T-helper 2 cell treated with Interferon-gamma antibody and Interleukin-4, amounts not matched to agents 100 ng/mL and 5 ng/mL, for 36 hours (primary cell): ENCODE data around the gene TEKT2. TPM values are rescaled to one million over a fixed set of nuclear protein-coding genes. Genes with fewer than 3 reads are reported as not detected.

Source experiments
- intact Hi-C: fragments of 100-400 bp; cut with micrococcal nuclease; formaldehyde crosslinking; loops from one replicate; pipeline ENCODE4 v1.15.1; 2023
- total RNA-seq: library from RNA; stranded (reverse); gene quantifications from 2 replicates; pipeline ENCODE4 v1.2.3, GENCODE V29; 2022

TEKT2 gene
- not detected in 2 replicates for total RNA-seq

- intact Hi-C loops: no loop called here
Measured at GRCh38 chr1:36083635-36084496, at the start of gene TEKT2. TEKT2 (plus strand) TSS chr1:36084094; CDS start chr1:36084922, 828 bp downstream.

GRCh38 chr1:36034692-36035091 lies 49.2 kb upstream of the TEKT2 start:
- intact Hi-C loops: no loop called here

- intact Hi-C loops: no loop called here
Measured at GRCh38 chr1:36035154-36035553, 48.7 kb upstream of the TEKT2 start.

GRCh38 chr1:36040238-36040637 lies 43.7 kb upstream of the TEKT2 start:
- intact Hi-C loops: no loop called here

GRCh38 chr1:36051821-36052220 lies 32.1 kb upstream of the TEKT2 start:
- intact Hi-C loops: no loop called here

- intact Hi-C loops: no loop called here
Measured at GRCh38 chr1:36053978-36054377, 29.9 kb upstream of the TEKT2 start.

- intact Hi-C loops: no loop called here
Measured at GRCh38 chr1:36055706-36056105, 28.2 kb upstream of the TEKT2 start.

GRCh38 chr1:36062315-36062714 lies 21.6 kb upstream of the TEKT2 start:
- intact Hi-C loops: no loop called here

- intact Hi-C loops: no loop called here
Measured at GRCh38 chr1:36067871-36068270, 16.0 kb upstream of the TEKT2 start.

GRCh38 chr1:36068866-36069265 lies 15.0 kb upstream of the TEKT2 start:
- intact Hi-C loops: no loop called here

- intact Hi-C loops: no loop called here
Measured at GRCh38 chr1:36070349-36070748, 13.5 kb upstream of the TEKT2 start.

- intact Hi-C loops: no loop called here
Measured at GRCh38 chr1:36076979-36077573, 6.8 kb upstream of the TEKT2 start.

GRCh38 chr1:36080236-36080635 lies 3.7 kb upstream of the TEKT2 start:
- intact Hi-C loops: no loop called here

- intact Hi-C loops: no loop called here
Measured at GRCh38 chr1:36080801-36081200, 3.1 kb upstream of the TEKT2 start.

GRCh38 chr1:36081926-36082485 lies 1.9 kb upstream of the TEKT2 start:
- intact Hi-C loops: no loop called here

GRCh38 chr1:36083219-36083618 lies 675 bp upstream of the TEKT2 start:
- intact Hi-C loops: no loop called here

GRCh38 chr1:36084497-36085115 lies 712 bp downstream of the TEKT2 start:
- intact Hi-C loops: no loop called here

GRCh38 chr1:36085126-36085525 lies 1.2 kb downstream of the TEKT2 start:
- intact Hi-C loops: no loop called here

- intact Hi-C loops: no loop called here
Measured at GRCh38 chr1:36085686-36086526, 2.0 kb downstream of the TEKT2 start.

- intact Hi-C loops: no loop called here
Measured at GRCh38 chr1:36086529-36087232, 2.8 kb downstream of the TEKT2 start.
